ENCODE results near the gene KLHDC7B.

DNA sequence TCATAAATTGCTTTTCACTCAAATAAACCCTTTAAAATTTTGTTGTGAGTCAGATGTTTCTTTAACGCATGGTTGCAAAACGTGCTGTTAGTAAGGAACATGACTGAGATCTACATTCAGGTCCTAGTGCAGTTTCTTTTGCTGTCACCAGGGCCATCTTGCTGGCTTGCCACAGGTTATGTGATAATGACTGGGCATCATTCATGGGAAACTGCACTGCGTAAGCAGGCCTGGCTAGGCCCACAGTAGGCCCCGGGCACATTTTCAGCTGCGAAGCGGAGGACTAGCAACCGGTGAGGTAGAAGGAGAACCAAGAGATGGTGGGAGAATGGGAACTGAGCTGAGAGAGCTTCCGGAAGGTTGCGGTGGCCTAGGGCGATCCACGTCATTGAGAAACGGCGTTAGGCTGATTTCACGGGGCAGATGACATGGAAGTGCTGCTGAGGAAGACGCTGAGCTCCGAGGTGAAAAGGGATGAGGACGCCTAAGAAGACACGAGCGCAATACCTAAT lies 3.2 kb upstream of the KLHDC7B start:
- TF ChIP-seq, protein P1, sequence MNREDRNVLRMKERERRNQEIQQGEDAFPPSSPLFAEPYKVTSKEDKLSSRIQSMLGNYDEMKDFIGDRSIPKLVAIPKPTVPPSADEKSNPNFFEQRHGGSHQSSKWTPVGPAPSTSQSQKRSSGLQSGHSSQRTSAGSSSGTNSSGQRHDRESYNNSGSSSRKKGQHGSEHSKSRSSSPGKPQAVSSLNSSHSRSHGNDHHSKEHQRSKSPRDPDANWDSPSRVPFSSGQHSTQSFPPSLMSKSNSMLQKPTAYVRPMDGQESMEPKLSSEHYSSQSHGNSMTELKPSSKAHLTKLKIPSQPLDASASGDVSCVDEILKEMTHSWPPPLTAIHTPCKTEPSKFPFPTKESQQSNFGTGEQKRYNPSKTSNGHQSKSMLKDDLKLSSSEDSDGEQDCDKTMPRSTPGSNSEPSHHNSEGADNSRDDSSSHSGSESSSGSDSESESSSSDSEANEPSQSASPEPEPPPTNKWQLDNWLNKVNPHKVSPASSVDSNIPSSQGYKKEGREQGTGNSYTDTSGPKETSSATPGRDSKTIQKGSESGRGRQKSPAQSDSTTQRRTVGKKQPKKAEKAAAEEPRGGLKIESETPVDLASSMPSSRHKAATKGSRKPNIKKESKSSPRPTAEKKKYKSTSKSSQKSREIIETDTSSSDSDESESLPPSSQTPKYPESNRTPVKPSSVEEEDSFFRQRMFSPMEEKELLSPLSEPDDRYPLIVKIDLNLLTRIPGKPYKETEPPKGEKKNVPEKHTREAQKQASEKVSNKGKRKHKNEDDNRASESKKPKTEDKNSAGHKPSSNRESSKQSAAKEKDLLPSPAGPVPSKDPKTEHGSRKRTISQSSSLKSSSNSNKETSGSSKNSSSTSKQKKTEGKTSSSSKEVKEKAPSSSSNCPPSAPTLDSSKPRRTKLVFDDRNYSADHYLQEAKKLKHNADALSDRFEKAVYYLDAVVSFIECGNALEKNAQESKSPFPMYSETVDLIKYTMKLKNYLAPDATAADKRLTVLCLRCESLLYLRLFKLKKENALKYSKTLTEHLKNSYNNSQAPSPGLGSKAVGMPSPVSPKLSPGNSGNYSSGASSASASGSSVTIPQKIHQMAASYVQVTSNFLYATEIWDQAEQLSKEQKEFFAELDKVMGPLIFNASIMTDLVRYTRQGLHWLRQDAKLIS (CRISPR knock-in tag; IDR thresholded peaks at IDR 0.05; ENCODE audit: borderline replicate concordance) = no peak
- TF ChIP-seq ZNF232 (CRISPR knock-in tag; IDR thresholded peaks at IDR 0.05) (no peak), SMAD4 (CRISPR knock-in tag; IDR thresholded peaks at IDR 0.05) (no peak), MYBL2 (CRISPR knock-in tag; IDR thresholded peaks at IDR 0.05) (no peak), SP1 (CRISPR knock-in tag; conservative IDR thresholded peaks at IDR 0.05) (no peak)
- TF ChIP-seq, protein P2, sequence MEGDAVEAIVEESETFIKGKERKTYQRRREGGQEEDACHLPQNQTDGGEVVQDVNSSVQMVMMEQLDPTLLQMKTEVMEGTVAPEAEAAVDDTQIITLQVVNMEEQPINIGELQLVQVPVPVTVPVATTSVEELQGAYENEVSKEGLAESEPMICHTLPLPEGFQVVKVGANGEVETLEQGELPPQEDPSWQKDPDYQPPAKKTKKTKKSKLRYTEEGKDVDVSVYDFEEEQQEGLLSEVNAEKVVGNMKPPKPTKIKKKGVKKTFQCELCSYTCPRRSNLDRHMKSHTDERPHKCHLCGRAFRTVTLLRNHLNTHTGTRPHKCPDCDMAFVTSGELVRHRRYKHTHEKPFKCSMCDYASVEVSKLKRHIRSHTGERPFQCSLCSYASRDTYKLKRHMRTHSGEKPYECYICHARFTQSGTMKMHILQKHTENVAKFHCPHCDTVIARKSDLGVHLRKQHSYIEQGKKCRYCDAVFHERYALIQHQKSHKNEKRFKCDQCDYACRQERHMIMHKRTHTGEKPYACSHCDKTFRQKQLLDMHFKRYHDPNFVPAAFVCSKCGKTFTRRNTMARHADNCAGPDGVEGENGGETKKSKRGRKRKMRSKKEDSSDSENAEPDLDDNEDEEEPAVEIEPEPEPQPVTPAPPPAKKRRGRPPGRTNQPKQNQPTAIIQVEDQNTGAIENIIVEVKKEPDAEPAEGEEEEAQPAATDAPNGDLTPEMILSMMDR (IDR thresholded peaks at IDR 0.05) = no peak
- TF ChIP-seq, protein P3, sequence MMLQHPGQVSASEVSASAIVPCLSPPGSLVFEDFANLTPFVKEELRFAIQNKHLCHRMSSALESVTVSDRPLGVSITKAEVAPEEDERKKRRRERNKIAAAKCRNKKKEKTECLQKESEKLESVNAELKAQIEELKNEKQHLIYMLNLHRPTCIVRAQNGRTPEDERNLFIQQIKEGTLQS (CRISPR knock-in tag; conservative IDR thresholded peaks at IDR 0.05) = no peak
- TF ChIP-seq, protein P4, sequence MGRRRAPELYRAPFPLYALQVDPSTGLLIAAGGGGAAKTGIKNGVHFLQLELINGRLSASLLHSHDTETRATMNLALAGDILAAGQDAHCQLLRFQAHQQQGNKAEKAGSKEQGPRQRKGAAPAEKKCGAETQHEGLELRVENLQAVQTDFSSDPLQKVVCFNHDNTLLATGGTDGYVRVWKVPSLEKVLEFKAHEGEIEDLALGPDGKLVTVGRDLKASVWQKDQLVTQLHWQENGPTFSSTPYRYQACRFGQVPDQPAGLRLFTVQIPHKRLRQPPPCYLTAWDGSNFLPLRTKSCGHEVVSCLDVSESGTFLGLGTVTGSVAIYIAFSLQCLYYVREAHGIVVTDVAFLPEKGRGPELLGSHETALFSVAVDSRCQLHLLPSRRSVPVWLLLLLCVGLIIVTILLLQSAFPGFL (CRISPR knock-in tag; IDR thresholded peaks at IDR 0.05; ENCODE audit: borderline replicate concordance) = no peak
- TF ChIP-seq, protein P5, sequence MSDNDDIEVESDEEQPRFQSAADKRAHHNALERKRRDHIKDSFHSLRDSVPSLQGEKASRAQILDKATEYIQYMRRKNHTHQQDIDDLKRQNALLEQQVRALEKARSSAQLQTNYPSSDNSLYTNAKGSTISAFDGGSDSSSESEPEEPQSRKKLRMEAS (CRISPR knock-in tag; IDR thresholded peaks at IDR 0.05) = no peak
- TF ChIP-seq, protein P6, sequence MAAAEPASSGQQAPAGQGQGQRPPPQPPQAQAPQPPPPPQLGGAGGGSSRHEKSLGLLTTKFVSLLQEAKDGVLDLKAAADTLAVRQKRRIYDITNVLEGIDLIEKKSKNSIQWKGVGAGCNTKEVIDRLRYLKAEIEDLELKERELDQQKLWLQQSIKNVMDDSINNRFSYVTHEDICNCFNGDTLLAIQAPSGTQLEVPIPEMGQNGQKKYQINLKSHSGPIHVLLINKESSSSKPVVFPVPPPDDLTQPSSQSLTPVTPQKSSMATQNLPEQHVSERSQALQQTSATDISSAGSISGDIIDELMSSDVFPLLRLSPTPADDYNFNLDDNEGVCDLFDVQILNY (CRISPR knock-in tag; IDR thresholded peaks at IDR 0.05) = no peak
